Measurements from ENCODE around the gene DKC1.

Gene DKC1

DNA sequence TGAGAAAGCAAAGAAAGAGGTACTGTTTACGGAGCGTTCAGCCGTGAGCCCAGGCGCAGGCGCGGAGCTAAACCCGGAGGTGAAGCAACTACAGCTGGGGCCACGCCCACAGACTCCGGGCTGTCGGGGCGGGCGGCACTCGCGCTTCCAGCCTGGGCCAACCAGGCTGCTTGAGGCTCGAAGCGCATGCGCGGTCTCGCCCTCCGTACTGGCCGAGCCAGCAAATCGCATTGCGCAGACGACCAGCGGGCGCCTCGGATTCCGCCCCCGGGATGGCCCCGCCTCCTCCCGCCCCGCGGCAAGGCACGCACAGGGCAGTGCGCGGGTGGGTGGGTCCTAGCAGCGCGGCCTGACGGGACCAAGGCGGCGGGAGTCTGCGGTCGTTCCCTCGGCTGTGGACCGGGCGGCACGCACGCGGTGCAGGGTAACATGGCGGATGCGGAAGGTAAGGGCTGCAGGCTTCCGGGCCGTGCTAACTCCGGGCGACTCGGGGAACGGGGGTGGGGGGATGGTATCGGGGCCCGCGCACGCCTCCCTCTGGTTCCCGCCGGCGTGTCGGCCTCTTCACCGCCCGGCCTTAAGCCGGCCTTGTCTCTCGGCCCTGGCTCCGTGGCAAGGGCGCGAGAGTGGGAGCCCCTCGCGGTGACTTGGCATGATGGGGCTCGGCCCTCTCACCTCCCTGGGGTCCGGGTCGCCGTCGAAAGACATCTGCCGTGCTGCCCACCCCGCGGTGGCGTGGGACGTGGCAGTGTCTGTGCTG lies at the start of gene DKC1:
Gene DKC1, plus strand, starts transcription at position 328 of the 760 bp plus-strand sequence. Its CDS starts 102 bp downstream, at position 430.
- peak; percentile 86 to 90 for DNase-seq

DNA sequence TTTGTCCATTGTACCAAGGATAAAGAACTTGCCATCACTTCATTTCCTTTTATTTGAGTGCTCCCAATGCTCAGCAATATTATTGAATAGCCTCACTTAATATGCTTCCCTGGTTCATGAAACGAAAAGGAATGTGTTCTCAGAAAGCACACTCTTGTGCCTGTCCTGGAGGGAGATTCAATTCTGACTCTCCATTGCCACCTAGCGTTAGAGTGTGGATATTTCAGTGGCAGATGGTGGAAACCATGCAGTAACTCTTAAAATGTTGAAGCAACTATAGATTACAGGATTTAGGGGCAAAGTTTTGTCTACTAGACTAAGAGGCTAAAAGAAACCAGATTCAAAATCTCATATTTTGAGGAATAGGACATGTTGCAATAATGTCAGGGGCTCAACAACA lies 47.7 kb upstream of the DKC1 start:
- peak; percentile 26 to 50 for DNase-seq

DNA sequence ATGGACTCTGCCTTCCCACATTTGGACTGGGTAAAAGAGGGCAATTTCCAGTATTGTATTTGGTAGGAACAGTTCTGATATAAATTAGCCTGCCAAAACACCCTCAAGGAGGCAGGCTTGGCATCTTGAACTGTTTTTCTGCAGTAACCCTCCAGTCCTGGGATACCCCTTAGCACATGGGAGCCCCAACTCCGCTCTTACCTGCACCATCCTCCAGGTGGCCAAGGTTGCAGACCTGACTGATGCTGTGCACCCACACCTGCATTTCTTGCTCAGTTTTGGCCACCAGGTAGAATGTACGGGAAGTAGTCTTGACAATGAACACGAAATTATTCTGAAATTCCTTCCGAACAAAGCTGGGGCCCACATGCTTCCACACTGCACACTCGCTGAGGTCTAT lies 46.8 kb upstream of the DKC1 start:
- DNase-seq: no peak

DNA sequence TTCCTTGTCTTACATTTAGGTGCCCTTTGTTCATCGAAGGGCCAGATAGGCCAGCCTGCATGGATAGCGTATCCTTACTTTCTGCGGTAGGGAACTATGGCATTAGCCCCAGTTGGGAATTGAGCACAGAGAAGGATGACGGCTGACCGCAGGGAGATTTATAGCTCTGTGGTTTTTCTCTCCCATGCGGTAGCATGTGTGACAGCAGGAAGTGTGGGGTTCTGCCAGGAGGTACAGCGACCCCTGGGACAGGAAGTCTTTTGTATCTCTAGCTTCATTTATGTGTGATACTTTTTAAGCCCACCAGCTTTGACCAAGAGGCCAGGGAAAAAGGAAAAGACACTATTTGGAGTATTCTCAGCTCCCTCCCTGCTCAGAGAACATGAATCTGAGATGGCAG lies 44.8 kb upstream of the DKC1 start:
- DNase-seq: no peak

DNA sequence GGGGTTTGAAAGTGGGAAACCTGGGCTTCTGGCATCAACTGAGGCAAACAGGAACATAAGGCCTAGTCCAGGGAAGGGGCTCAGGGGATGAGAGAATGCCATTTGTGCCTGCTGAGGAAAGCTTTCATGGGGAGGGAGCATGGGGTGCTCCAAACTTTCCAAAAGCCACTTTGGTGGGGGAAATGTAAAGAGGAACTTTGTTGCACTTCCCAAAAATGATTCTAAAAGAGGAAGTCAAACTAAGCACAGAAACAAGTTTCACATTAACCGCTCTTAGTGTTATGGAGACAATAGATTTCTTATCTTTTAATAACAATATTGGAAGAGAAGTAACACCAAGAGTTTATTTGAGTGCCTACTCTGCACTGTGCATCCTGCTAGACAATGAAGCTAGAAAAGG lies 44.0 kb upstream of the DKC1 start:
- DNase-seq: no peak

DNA sequence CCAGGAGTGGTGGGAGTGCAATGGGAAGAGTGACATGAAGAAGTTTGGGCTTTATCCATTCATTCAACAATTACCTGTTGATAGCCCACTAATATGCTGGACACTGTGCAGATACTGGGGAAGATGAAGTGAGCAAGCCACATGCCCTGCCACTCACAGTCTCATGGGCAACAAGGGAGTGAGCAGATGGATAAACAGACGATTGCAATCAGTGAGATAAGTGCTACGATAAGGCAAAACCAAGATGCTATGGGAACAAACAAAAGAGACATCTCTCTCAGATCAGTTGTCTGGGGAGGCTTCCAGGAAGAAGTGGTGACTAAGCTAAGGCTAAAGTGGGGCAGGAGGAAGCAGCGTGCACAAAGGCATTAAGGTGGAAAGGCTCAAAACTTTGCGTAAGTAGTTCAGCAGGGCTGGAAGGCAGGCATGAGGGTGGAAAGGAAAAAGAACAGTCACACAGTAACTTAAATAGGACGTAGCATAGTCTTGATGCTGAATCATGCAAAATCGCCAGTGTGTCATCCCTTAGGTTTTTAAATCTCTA lies 43.5 kb upstream of the DKC1 start:
- no peak for DNase-seq

DNA sequence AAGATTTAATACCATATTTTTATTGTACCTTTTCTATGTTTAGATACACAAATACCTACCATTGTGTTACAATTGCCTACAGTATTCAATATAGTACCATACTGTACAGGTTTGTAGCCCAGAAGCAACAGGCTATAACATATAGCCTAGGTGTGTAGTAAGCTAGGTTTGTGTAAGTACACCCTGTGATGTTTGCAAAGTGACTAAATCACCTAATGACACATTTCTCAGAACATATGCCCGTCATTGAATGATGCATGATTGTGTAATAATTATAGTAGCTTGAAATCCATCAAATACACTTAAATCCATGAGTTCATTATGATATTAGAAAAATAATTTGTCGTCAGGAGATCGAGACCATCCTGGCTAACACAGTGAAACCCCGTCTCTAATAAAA lies 42.6 kb upstream of the DKC1 start:
- DNase-seq: no peak

DNA sequence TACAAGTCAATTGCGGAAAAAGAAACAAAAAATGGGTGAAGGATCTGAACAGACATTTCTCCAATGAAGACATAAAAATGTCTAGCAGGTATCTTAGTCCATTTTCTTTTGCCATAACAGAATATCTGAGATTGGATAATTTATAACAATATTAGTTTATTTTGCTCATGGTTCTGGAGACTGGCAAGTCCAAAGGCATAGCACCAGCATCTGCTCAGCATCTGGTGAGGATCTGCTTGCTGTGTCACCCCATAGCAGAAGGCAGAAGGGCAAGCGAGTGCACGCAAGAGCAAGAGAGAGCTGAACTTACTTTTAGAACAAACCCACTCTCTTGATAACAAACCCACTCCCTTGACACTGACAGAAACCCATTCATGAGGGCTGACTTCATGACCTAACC lies 41.5 kb upstream of the DKC1 start:
- DNase-seq: no peak

DNA sequence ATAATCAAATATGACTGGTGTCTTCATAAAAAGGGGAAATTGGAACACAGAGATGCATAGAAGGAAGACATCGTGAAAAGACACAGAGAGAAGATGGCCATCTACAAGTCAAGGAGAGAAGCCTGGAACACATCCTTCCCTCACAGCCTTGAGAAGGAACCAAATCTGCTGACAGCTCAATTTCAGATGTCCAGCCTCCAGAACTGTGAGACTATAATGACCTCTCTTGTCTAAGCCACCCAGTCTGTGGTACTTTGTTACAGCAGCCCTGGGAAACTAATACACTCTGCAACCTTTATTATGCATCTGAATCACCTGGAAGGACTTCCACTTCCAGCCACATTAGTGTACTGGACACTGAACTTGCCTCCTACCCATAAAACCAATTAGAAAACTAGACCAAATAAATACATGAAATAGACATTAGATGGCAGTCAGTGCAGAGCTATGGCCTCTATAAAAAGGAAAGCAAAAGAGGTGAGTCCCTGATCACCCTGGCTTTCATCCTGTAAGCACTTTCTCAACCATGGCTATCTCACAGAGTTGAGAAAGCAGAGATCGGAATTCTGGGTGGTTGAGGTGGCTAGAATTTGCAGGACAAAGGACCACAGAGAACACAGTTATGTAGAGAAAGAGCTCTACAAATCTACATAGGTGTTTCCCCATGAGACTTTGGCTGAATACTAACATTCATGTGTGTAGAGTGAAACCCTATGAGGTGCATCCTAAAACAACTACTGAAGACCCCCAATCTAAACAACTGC lies 37.5 kb upstream of the DKC1 start:
- no peak for DNase-seq

DNA sequence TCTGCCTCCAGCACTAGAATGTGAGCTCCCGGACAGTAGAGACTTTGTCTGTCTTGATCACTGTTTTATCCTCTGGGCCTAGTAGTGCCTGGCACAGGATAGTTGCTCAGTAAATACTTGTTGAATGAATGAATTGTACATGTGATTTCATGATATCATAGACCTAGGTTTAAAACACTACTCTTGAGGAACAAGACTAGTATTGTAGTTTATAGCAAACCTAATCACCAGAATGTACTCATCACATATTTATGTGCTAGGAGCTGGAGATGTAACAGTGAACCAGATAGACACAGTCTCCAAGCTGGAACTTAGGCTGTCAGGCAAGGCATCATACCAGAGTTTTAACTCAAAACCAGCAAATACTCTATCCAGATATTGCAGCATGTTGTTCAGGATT lies 35.2 kb upstream of the DKC1 start:
- DNase-seq: no peak

DNA sequence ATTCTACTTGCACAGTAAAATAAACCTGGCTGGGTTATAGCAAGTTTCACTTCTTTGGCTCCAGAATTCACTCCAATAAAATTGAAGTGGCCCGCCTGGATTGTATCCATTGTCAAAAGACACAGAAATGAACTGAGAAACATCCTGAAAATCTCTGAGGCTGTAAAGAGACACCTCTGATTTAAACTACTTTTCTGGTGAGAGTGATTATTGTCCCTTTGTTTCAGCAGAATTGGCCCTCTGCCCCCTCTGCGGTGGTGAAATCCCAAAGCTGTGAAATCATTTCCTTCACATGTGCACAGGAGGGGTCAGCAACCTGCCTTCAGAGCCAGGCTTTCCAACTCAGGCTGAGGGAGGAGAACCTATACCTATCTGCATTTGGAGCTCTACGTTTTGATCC lies 34.8 kb upstream of the DKC1 start:
- no peak for DNase-seq

DNA sequence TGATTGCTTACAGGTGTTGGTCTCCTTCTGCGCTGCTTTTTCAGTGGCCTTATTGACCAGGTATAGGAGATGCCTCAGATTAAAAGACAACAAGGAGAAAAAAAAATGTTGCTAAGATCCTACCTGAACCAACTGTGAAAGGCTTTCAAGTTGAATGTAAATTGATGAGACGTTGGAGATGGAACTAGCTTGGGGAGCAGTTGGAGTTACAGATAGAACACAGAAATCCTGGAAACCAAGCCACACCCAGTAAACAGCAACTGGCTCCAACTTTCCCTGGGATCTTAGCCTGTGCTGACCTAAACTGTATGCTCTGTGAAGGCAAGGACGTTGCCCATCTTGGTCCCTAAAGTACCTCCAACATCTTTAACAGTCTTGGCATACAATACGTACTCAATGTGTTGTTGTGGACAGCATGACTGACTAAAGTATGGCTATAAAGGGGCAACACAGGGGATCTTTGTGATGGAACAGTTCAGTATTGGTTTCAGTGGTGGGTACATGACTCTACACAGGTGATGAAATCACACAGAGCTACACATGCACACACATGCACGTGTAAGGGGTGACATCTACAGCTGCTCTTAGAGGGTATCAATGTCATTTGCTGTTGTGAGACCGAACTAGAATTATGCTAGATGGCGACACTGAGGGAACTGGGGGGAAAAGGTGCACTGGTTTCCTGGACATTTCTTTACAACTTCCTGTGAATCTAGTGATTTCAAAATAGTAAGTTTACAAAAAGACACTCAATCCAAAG lies 34.1 kb upstream of the DKC1 start:
- DNase-seq: no peak

DNA sequence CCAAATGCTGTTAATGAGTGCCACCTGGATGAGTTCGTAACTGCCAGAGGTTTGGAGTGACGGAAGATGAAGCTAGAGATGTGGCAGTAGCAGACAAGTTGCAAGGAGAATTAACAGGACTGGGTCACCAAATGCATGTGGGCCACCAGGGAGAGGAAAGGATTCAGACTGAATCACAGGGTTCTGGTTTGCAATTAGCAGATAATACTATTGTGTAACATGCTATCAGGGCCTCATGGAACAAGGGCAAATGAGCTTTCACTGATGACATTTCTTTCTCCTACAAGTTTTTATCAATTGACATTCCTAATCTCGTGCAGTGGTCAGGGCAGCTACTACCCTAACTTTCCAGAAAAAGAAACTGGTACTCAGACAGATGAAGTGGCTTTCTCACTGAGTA lies 33.2 kb upstream of the DKC1 start:
- no peak for DNase-seq

DNA sequence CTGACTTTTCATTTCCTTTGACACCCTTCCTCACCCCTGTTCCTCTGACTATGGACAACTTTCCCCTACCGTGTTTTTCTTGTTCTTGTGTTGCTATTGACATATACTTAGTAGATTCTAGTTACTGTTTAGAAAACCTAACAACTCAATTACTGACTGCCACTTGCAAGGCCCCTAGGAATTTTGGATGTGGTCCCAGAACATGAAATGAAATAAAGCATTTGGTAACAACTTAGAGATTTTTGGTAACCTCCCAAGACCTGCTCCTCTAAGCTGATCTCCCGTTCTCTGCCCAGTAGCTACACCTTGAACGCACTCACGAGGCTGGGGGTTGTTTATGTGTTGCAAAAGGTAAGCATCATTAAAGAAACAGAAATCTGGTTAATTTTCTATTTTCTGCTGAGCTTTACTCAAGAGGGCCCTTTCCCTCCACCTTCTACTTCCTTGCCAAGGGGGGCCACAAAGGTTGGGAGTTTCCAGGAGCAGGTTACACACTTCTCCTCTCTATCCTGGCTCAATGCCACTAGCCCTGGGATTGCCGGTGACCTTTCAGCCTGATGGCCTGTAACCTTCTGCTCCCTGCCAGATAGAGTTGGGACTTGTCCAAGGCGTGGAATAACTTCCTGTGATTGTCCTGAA lies 32.3 kb upstream of the DKC1 start:
- no peak for DNase-seq

DNA sequence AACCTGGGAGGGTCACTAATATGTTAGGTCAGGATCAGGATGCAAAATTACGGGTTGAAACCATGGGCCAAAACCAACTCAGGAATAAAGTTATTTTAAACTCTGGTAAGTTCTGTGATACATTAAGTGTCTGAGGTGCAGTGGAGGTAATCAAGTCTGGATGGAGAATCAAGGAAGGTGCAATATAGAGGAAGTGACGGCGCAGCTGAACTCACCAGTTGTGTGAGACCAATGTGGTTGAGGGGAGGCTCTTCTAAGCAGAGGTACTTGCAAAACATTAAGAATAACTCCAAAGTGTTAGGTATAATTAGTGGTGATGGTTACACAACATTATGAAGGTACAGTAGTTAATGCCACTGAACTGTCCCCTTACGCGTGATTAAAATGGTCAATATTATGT lies 31.5 kb upstream of the DKC1 start:
- no peak for DNase-seq

DNA sequence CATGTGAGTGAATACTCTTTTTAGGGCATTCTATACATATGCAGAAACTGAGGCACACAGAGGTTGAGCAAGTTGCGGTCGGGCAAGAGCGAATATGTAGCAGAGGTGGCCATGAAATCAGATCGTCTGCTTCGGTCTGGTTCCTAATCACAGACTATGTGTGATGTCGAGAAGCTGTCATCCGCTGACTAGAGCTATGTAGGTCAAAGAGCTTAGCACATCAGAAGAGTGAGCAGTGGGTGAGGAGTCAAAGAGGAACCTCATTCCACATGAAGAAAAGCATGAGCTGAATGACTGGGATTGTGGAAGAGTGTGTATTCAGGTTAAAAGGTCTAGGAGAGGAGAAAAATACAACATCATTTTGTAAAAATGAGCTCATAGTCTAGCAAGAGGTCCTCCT lies 30.8 kb upstream of the DKC1 start:
- DNase-seq: no peak

DNA sequence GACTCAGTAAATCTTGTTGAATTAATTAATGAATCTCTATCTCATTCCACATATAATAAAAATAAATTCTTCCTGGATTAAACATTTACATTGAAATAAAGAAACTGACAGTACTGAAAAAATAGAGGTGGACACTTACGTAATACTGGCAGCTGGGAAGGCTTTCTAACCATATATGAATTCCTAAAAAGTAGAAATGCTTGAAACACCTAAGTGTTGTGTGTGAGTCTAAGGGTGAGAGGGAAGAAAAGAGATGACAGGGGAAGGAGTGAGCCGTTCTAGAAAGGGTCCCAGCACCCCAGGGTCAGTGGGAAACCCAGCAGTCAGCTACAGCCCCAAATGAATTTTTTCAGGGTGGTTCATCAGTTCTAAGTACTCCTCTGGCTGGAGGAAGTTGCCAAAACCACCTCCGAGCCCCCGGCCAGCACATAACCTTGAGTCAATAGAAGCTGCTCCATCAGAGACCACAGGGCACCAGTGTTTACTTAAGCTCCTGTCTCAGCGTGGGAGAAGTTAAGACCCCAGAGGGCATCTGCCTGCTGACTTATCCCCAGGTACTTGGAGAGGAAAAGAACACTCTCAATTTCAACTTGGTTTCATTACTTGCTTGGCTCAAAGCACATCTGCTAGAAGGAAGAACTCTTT lies 30.1 kb upstream of the DKC1 start:
- DNase-seq: no peak

DNA sequence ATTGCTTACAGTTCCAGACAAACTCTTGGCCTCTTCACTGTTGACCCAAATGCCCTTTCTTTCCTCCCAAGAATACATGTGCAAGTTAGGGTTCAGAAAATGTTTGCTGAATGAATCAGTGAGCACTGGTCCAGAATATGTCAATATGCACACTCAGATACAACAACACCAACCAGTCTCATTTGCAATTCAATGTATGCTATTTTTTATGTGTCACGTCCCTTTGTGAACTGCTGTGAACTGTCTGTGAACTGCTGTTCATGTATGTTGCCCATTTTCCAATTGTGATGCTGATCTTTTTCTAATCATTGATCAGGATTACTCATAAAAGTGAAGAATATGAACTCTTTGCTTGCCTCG lies 29.6 kb upstream of the DKC1 start:
- no peak for DNase-seq

DNA sequence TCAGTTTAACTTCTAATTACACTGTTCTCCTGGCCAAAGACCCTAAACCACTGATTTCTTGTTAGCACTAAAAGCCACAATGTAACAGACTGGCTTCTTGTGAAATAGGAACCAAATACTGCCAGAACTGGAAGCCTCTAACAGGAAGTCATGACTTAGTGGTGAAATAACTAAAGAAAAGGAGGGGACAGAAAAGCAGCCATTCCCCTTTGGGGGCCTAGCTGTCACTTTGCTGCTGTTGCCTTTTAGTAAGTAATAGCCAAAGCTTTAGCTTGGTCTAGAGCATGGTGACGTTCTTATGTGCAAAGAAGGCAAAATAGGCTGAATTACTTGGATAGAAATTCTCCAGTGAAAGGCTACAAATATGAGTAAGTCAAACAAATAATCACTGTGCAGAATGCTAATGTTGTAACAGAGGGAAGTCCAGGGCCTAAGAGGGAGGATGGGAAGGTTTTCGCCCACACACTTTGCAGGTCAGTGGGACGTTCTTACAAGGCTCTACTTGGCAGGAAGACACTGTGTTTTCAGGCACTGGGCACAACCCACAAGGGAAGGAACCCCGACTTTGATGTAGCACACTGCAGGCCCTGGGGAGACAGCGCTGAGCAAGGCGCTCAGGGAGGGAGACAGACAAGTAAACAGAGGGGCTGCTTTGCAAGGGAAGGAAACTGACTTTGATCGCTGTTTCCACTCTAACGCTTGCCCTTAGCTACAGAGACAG lies 28.4 kb upstream of the DKC1 start:
- DNase-seq: peak in 1 of 2 donors; percentile 7

DNA sequence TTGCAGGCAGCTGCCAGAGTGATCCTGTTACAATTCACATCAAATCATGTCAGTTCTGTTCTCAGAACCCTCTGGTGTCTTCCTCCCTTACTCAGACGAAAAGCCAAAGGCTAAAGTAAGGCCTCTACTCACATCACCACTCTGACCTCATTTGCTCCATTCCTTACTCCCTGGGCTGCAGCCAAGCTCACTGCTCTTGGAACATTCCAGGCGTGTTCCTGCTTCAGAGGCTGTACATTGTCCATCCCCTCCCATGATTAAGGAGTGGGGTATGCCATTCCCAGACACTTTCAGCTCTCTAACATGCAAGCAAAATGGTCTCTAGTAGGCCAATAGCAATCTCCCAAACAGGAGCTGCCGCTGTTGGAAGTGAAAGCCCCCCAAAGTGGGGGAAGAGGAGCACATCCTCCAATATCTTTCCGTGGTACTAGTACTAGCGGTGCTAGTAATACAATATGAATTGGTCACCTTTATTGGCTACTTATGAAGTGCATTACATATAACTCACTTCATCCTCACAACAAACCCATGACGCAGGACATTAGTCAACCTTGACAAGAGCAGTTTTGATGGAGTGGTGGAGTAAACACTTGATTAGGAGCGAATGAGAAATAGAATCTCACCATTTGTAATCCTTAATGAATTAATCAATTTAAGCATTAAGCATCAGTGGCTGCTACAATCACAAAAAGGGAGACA lies 26.8 kb upstream of the DKC1 start:
- DNase-seq: no peak

DNA sequence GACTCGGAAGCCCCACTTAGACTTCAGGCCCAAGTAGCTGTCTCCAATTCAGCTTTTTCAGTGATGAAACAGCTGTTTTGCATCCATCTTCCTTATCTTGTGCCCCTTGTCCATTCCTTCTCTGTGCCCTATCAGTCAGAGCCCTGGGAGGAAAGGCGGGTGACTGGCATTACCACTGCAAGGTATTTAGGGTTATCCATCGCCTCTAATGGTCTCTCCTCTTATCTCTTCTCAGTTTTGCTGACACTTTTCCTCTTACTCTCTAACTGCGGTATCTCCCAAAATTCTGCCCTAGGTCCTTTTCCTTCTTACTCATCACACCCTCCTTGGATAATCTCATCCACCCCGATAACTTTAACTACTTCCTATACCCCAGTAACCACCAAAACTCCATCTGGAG lies 25.5 kb upstream of the DKC1 start:
- DNase-seq: no peak
